Gastrocnemius medialis (tissue), 4 donors: ENCODE results near the gene MYOCD. TPM values are rescaled to one million over a fixed set of nuclear protein-coding genes. Genes with fewer than 3 reads are reported as not detected.

Experiments used
- ATAC-seq, 2 donors: fragments of 150-250 bp; one replicate each; pipeline ENCODE4 v1.9.1; 2016
- DNase-seq, 2 donors: peaks; one replicate each; pipeline ENCODE4 v3.0.0-alpha.2; 2019
- H3K27ac ChIP-seq, 4 donors: fragments of 200-600 bp; sonication (generic); 1 replicate in 1 of 4; 2 replicates in 3 of 4; pipeline ENCODE4 v1.5.1; 2016 to 2018; ENCODE audit warnings: mild to moderate bottlenecking in 2 of 4, moderate library complexity in 1 of 4
- H3K27me3 ChIP-seq, 3 donors: fragments of 200-600 bp; sonication (generic) in 2 of 3; 1 replicate in 1 of 3; 2 replicates in 2 of 3; pipeline versions ENCODE4 v1.5.1 to v1.6.0; 2016 to 2019; ENCODE audit warnings: mild to moderate bottlenecking in 1 of 3, moderate library complexity in 1 of 3
- H3K36me3 ChIP-seq, 2 donors: fragments of 200-600 bp; sonication (generic) in 1 of 2; one replicate each; pipeline ENCODE4 v1.5.1; 2017 to 2018
- H3K4me1 ChIP-seq, 2 donors: fragments of 200-600 bp; sonication (generic) in 1 of 2; one replicate each; pipeline ENCODE4 v1.5.1; 2016 to 2017; ENCODE audit warnings: mild to moderate bottlenecking in 2 of 2
- H3K4me3 ChIP-seq, 4 donors: fragments of 200-600 bp; sonication (generic) in 3 of 4; 1 replicate in 1 of 4; 2 replicates in 3 of 4; pipeline ENCODE4 v1.5.1; 2016 to 2019; ENCODE audit warnings: mild to moderate bottlenecking in 2 of 4
- H3K9me3 ChIP-seq, 3 donors: fragments of 200-600 bp; sonication (generic) in 2 of 3; 1 replicate in 1 of 3; 2 replicates in 2 of 3; pipeline ENCODE4 v1.5.1; 2016 to 2019
- CTCF ChIP-seq, 5 experiments: fragments of 450-650 bp in 3 of 5; fragments of 200-600 bp in 2 of 5; sonication (generic) in 2 of 5; IDR thresholded peaks in 4 of 5; conservative IDR thresholded peaks in 1 of 5; 1 replicate in 4 of 5; 2 replicates in 1 of 5; pipeline ENCODE4 v1.5.1; 2016 to 2019; ENCODE audit warnings: antibody characterized with exemption in 5 of 5, mild to moderate bottlenecking in 3 of 5, moderate library complexity in 3 of 5
- POLR2A ChIP-seq, 2 donors: fragments of 450-650 bp; IDR thresholded peaks; one replicate each; pipeline ENCODE4 v1.6.1; 2017; ENCODE audit warnings: antibody characterized with exemption in 2 of 2, mild to moderate bottlenecking in 2 of 2, moderate library complexity in 2 of 2
- in situ Hi-C, 4 donors: fragments of 200-750 bp; cut with MboI; loops; one replicate each; pipeline versions ENCODE4 v1.15.0 to v1.8.0; 2017; ENCODE audit warnings: low sequenced_read_pairs in 4 of 4
- intact Hi-C: fragments of 100-400 bp; cut with DNase I; formaldehyde crosslinking; loops from one replicate; pipeline ENCODE4 v1.15.1; 2023; ENCODE audit warnings: low total_unique reads
- total RNA-seq, 4 donors: library from RNA; depleted of rRNA; stranded (reverse); fragments of >200 nt; gene quantifications; one replicate each; pipeline versions ENCODE4 v1.1.0 to v1.2.3, GENCODE V29; 2016

MYOCD gene
- total RNA-seq, 4 donors from 2014 or later: 0.36 to 2.7 (median 1.2) TPM

GRCh38 chr17:12624211-12624610 is 41.5 kb upstream of the MYOCD start:
- Histone ChIP-seq H3K27ac (no peak overlapping the region), H3K27me3 (peaks cover 0 to 2% (median 0%) of the 10 kb centered on the region in 3 donors), H3K4me3 (no peak overlapping the region), H3K4me1 (no peaks in the 10 kb centered on the region), H3K9me3 (no peaks in the 10 kb centered on the region), H3K36me3 (no peaks in the 10 kb centered on the region)
- no peak for TF ChIP-seq POLR2A (IDR thresholded peaks at IDR 0.05)
- no peak for TF ChIP-seq CTCF (IDR thresholded peaks at IDR 0.05 in 4 of 5, conservative IDR thresholded peaks at IDR 0.05 in 1 of 5)
- in situ Hi-C loops: no loop called here
- DNase-seq: no peak
- ATAC-seq: no peak
- intact Hi-C loops: no loop called here

GRCh38 chr17:12625092-12625491 is 40.6 kb upstream of the MYOCD start:
- Histone ChIP-seq H3K27ac (no peak overlapping the region), H3K4me1 (no peaks in the 10 kb centered on the region)
- ATAC-seq: no peak

GRCh38 chr17:12627177-12627629 is 38.5 kb upstream of the MYOCD start:
- Histone ChIP-seq H3K4me1 (no peaks in the 10 kb centered on the region), H3K27me3 (no peaks in the 10 kb centered on the region), H3K9me3 (no peaks in the 10 kb centered on the region), H3K4me3 (no peak overlapping the region), H3K27ac (peak overlapping the region; percentile 29 to 59 (median 42)), H3K36me3 (no peaks in the 10 kb centered on the region)
- ATAC-seq (no peak), DNase-seq (peak in 1 of 2 donors; percentile 11)
- TF ChIP-seq CTCF (IDR thresholded peaks at IDR 0.05 in 4 of 5, conservative IDR thresholded peaks at IDR 0.05 in 1 of 5) (no peak), POLR2A (IDR thresholded peaks at IDR 0.05) (no peak)
- in situ Hi-C loops: no loop called here
- intact Hi-C loops: no loop called here

More at GRCh38 chr17:12625092-12625491, 40.6 kb upstream of the MYOCD start:
- no peak overlapping the region for H3K4me3 ChIP-seq
- in situ Hi-C loops (no loop called here), intact Hi-C loops (no loop called here)
- no peaks in the 10 kb centered on the region for H3K9me3 ChIP-seq
- H3K36me3 ChIP-seq: no peaks in the 10 kb centered on the region
- TF ChIP-seq CTCF (IDR thresholded peaks at IDR 0.05 in 4 of 5, conservative IDR thresholded peaks at IDR 0.05 in 1 of 5) (no peak), POLR2A (IDR thresholded peaks at IDR 0.05) (no peak)
- H3K27me3 ChIP-seq: peaks cover 0 to 2% (median 0%) of the 10 kb centered on the region in 3 donors
- DNase-seq: no peak

- no peak for ATAC-seq
These were observed 37.8 kb upstream of the MYOCD start for GRCh38 chr17:12627781-12628451.

More at GRCh38 chr17:12627781-12628451, 37.8 kb upstream of the MYOCD start:
- in situ Hi-C loops (no loop called here), intact Hi-C loops (no loop called here)
- TF ChIP-seq CTCF (IDR thresholded peaks at IDR 0.05 in 4 of 5, conservative IDR thresholded peaks at IDR 0.05 in 1 of 5) (no peak), POLR2A (IDR thresholded peaks at IDR 0.05) (no peak)
- Histone ChIP-seq H3K4me1 (no peaks in the 10 kb centered on the region), H3K27me3 (no peaks in the 10 kb centered on the region), H3K9me3 (no peaks in the 10 kb centered on the region), H3K27ac (peak overlapping the region in 3 of 4 donors; percentile 24 to 51 (median 39)), H3K4me3 (no peak overlapping the region), H3K36me3 (no peaks in the 10 kb centered on the region)
- no peak for DNase-seq
